Peyer's patch (tissue), 4 donors: ENCODE results near the gene CPNE8.

Experiments
- CTCF ChIP-seq, 6 experiments: fragments of 450-650 bp in 4 of 6; fragments of 200-600 bp in 2 of 6; sonication (generic) in 1 of 6; IDR thresholded peaks; one replicate each; pipeline ENCODE4 v1.5.1; 2017 to 2019; ENCODE audit warnings: antibody characterized with exemption in 6 of 6, mild to moderate bottlenecking in 3 of 6, moderate library complexity in 1 of 6
- POLR2A ChIP-seq, 2 donors: fragments of 450-650 bp; IDR thresholded peaks; one replicate each; pipeline ENCODE4 v1.5.1; 2017; ENCODE audit warnings: antibody characterized with exemption in 2 of 2, mild to moderate bottlenecking in 2 of 2, moderate library complexity in 2 of 2

DNA sequence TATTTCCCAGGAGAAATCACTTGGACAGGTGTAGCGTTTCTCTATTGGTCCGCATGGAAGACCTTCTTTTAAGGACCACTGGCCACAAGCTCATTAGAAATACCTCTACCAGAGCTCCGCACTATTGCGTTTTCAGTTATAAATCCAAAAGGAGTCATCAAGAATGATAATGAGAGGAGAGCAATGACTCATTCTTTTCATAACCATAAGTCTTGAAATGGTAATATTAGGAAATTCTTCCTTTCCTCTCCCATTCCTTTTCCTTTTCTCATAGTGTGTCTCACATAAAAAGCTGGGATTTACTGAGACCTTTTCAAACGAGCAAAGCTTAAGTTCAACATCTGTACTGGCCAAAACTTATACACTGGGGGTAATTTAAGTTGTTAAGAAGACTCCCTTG is 215.7 kb downstream of the CPNE8 start:
- TF ChIP-seq CTCF (IDR thresholded peaks at IDR 0.05) (no peak), POLR2A (IDR thresholded peaks at IDR 0.05) (no peak)
